ENCODE results near the gene OR1L4.

The OR1L4 gene

GRCh38 chr9:122719218-122719617 is 4.6 kb upstream of the OR1L4 start:
- no peak overlapping the region for H2AFZ ChIP-seq (ENCODE audit: low read length)
- no peaks in the 10 kb centered on the region for H3K79me1 ChIP-seq (ENCODE audit: low read depth, low read length)
- no peak overlapping the region for H2BK12ac ChIP-seq (ENCODE audit: low read length)
- no peak overlapping the region for H2BK120ac ChIP-seq (ENCODE audit: low read depth, low read length)
- no peaks in the 10 kb centered on the region for H3K27me3 ChIP-seq (ENCODE audit: control insufficient read depth in 3 of 3, insufficient read depth in 3 of 3, low read depth in 1 of 3, low read length in 3 of 3)
- no peak overlapping the region for H4K91ac ChIP-seq (ENCODE audit: low read depth, low read length, poor library complexity)
- H3K9ac ChIP-seq (ENCODE audit: low read depth, low read length, poor library complexity) = no peak overlapping the region
- H4K8ac ChIP-seq (ENCODE audit: low read depth, low read length) = no peak overlapping the region
- no peak overlapping the region for H3K27ac ChIP-seq (replicated peaks; ENCODE audit: low read length)
- no peaks in the 10 kb centered on the region for H3K4me1 ChIP-seq (ENCODE audit: control insufficient read depth in 2 of 2, insufficient read depth in 1 of 2, low read depth in 1 of 2, low read length in 2 of 2)
- no peak overlapping the region for H3K18ac ChIP-seq (ENCODE audit: low read length)
- no peak overlapping the region for H3K4me3 ChIP-seq (ENCODE audit: low read length in 2 of 2)
- no peak overlapping the region for H2AK5ac ChIP-seq (ENCODE audit: low read depth, low read length)
- H2BK15ac ChIP-seq (ENCODE audit: low read length) = no peak overlapping the region
- H3K4me2 ChIP-seq (ENCODE audit: insufficient read depth, low read length, poor library complexity, severe bottlenecking) = no peak overlapping the region
- H3K4ac ChIP-seq (ENCODE audit: low read length) = no peak overlapping the region
- H3K36me3 ChIP-seq (replicated peaks in 1 of 2; ENCODE audit: control insufficient read depth in 2 of 2, insufficient read depth in 2 of 2, low read length in 2 of 2) = no peaks in the 10 kb centered on the region
- 100% methylated on average over 2 of the region's 4 CpGs; no CpG with 5 or more reads in 1 of the 2 donors for WGBS, 2 donors (ENCODE audit: extremely low coverage in 2 of 2, insufficient read length in 2 of 2, insufficient replicate concordance in 1 of 2)
- peaks cover 0 to 10% of the 10 kb centered on the region in 2 donors for H3K9me3 ChIP-seq (replicated peaks in 1 of 2; ENCODE audit: control insufficient read depth in 2 of 2, insufficient read depth in 1 of 2, low read depth in 1 of 2, low read length in 2 of 2)
- no peak overlapping the region for H3K23ac ChIP-seq (ENCODE audit: low read depth, low read length, poor library complexity)
- H2BK5ac ChIP-seq (ENCODE audit: low read length) = no peak overlapping the region
- H3K14ac ChIP-seq (ENCODE audit: low read length) = no peak overlapping the region
- DNase-seq (ENCODE audit: low spot score) = no peak

GRCh38 chr9:122742003-122742402 is 18.2 kb downstream of the OR1L4 start, which contains the start of gene OR1L6:
TSS of gene OR1L6 (plus strand) at chr9:122742303. CDS start at chr9:122749848, 7,545 bp downstream.
- Histone ChIP-seq H3K9me3 (replicated peaks in 1 of 2; ENCODE audit: control insufficient read depth in 2 of 2, insufficient read depth in 1 of 2, low read depth in 1 of 2, low read length in 2 of 2) (peaks cover 3 to 14% of the 10 kb centered on the region in 2 donors), H3K4me2 (ENCODE audit: insufficient read depth, low read length, poor library complexity, severe bottlenecking) (no peak within 1 kb of the TSS), H2BK5ac (ENCODE audit: low read length) (no peak within 1 kb of the TSS), H3K14ac (ENCODE audit: low read length) (no peak within 1 kb of the TSS), H3K9ac (ENCODE audit: low read depth, low read length, poor library complexity) (no peak within 1 kb of the TSS), H2BK120ac (ENCODE audit: low read depth, low read length) (no peak within 1 kb of the TSS), H2BK12ac (ENCODE audit: low read length) (no peak within 1 kb of the TSS), H4K8ac (ENCODE audit: low read depth, low read length) (no peak within 1 kb of the TSS), H3K27ac (replicated peaks; ENCODE audit: low read length) (no peak within 1 kb of the TSS), H3K23ac (ENCODE audit: low read depth, low read length, poor library complexity) (no peak within 1 kb of the TSS), H3K27me3 (ENCODE audit: control insufficient read depth in 3 of 3, insufficient read depth in 3 of 3, low read depth in 1 of 3, low read length in 3 of 3) (no peaks in the 10 kb centered on the region), H3K79me1 (ENCODE audit: low read depth, low read length) (no peaks in the 10 kb centered on the region), H4K91ac (ENCODE audit: low read depth, low read length, poor library complexity) (no peak within 1 kb of the TSS), H3K4me3 (ENCODE audit: low read length in 2 of 2) (no peak within 1 kb of the TSS), H3K36me3 (replicated peaks in 1 of 2; ENCODE audit: control insufficient read depth in 2 of 2, insufficient read depth in 2 of 2, low read length in 2 of 2) (no peaks in the 10 kb centered on the region), H2AK5ac (ENCODE audit: low read depth, low read length) (no peak within 1 kb of the TSS), H2AFZ (ENCODE audit: low read length) (no peak within 1 kb of the TSS), H2BK15ac (ENCODE audit: low read length) (no peak within 1 kb of the TSS), H3K4ac (ENCODE audit: low read length) (no peak within 1 kb of the TSS), H3K18ac (ENCODE audit: low read length) (no peak within 1 kb of the TSS), H3K4me1 (ENCODE audit: control insufficient read depth in 2 of 2, insufficient read depth in 1 of 2, low read depth in 1 of 2, low read length in 2 of 2) (no peaks in the 10 kb centered on the region)
- WGBS, 2 donors (ENCODE audit: extremely low coverage in 2 of 2, insufficient read length in 2 of 2, insufficient replicate concordance in 1 of 2) = no CpG with 5 or more reads among the region's 6 CpGs
- DNase-seq (ENCODE audit: low spot score) = no peak

- H3K4ac ChIP-seq (ENCODE audit: low read length) = no peak overlapping the region
- no peak overlapping the region for H3K23ac ChIP-seq (ENCODE audit: low read depth, low read length, poor library complexity)
- no peak overlapping the region for H2BK12ac ChIP-seq (ENCODE audit: low read length)
- no peak overlapping the region for H4K8ac ChIP-seq (ENCODE audit: low read depth, low read length)
- H3K14ac ChIP-seq (ENCODE audit: low read length) = no peak overlapping the region
- H3K9ac ChIP-seq (ENCODE audit: low read depth, low read length, poor library complexity) = no peak overlapping the region
- H3K36me3 ChIP-seq (replicated peaks in 1 of 2; ENCODE audit: control insufficient read depth in 2 of 2, insufficient read depth in 2 of 2, low read length in 2 of 2) = no peaks in the 10 kb centered on the region
- H2BK5ac ChIP-seq (ENCODE audit: low read length) = no peak overlapping the region
- H4K91ac ChIP-seq (ENCODE audit: low read depth, low read length, poor library complexity) = no peak overlapping the region
- no peaks in the 10 kb centered on the region for H3K27me3 ChIP-seq (ENCODE audit: control insufficient read depth in 3 of 3, insufficient read depth in 3 of 3, low read depth in 1 of 3, low read length in 3 of 3)
- no peak overlapping the region for H3K27ac ChIP-seq (replicated peaks; ENCODE audit: low read length)
- H3K9me3 ChIP-seq (replicated peaks in 1 of 2; ENCODE audit: control insufficient read depth in 2 of 2, insufficient read depth in 1 of 2, low read depth in 1 of 2, low read length in 2 of 2) = peaks cover 3 to 5% of the 10 kb centered on the region in 2 donors
- no peak overlapping the region for H3K4me3 ChIP-seq (ENCODE audit: low read length in 2 of 2)
- no peaks in the 10 kb centered on the region for H3K79me1 ChIP-seq (ENCODE audit: low read depth, low read length)
- H3K18ac ChIP-seq (ENCODE audit: low read length) = no peak overlapping the region
- DNase-seq (ENCODE audit: low spot score) = no peak
- no peaks in the 10 kb centered on the region for H3K4me1 ChIP-seq (ENCODE audit: control insufficient read depth in 2 of 2, insufficient read depth in 1 of 2, low read depth in 1 of 2, low read length in 2 of 2)
- no peak overlapping the region for H2AFZ ChIP-seq (ENCODE audit: low read length)
- no peak overlapping the region for H2BK120ac ChIP-seq (ENCODE audit: low read depth, low read length)
- WGBS, 2 donors (ENCODE audit: extremely low coverage in 2 of 2, insufficient read length in 2 of 2, insufficient replicate concordance in 1 of 2) = 100% methylated on average over 1 of the region's 2 CpGs; no CpG with 5 or more reads in 1 of the 2 donors
- no peak overlapping the region for H2BK15ac ChIP-seq (ENCODE audit: low read length)
- H3K4me2 ChIP-seq (ENCODE audit: insufficient read depth, low read length, poor library complexity, severe bottlenecking) = no peak overlapping the region
- H2AK5ac ChIP-seq (ENCODE audit: low read depth, low read length) = no peak overlapping the region
These were observed 31.0 kb downstream of the OR1L4 start for GRCh38 chr9:122754825-122755224.

- DNase-seq (ENCODE audit: low spot score) = no peak
- H2BK5ac ChIP-seq (ENCODE audit: low read length) = no peak overlapping the region
- no CpG with 5 or more reads among the region's 4 CpGs for WGBS, 2 donors (ENCODE audit: extremely low coverage in 2 of 2, insufficient read length in 2 of 2, insufficient replicate concordance in 1 of 2)
- no peaks in the 10 kb centered on the region for H3K79me1 ChIP-seq (ENCODE audit: low read depth, low read length)
- no peak overlapping the region for H2AK5ac ChIP-seq (ENCODE audit: low read depth, low read length)
- H4K8ac ChIP-seq (ENCODE audit: low read depth, low read length) = no peak overlapping the region
- H3K4me2 ChIP-seq (ENCODE audit: insufficient read depth, low read length, poor library complexity, severe bottlenecking) = no peak overlapping the region
- no peaks in the 10 kb centered on the region for H3K4me1 ChIP-seq (ENCODE audit: control insufficient read depth in 2 of 2, insufficient read depth in 1 of 2, low read depth in 1 of 2, low read length in 2 of 2)
- H3K27ac ChIP-seq (replicated peaks; ENCODE audit: low read length) = no peak overlapping the region
- H3K14ac ChIP-seq (ENCODE audit: low read length) = no peak overlapping the region
- H3K36me3 ChIP-seq (replicated peaks in 1 of 2; ENCODE audit: control insufficient read depth in 2 of 2, insufficient read depth in 2 of 2, low read length in 2 of 2) = no peaks in the 10 kb centered on the region
- H2BK12ac ChIP-seq (ENCODE audit: low read length) = no peak overlapping the region
- H2BK120ac ChIP-seq (ENCODE audit: low read depth, low read length) = no peak overlapping the region
- peaks cover 0 to 9% of the 10 kb centered on the region in 2 donors for H3K9me3 ChIP-seq (replicated peaks in 1 of 2; ENCODE audit: control insufficient read depth in 2 of 2, insufficient read depth in 1 of 2, low read depth in 1 of 2, low read length in 2 of 2)
- H3K27me3 ChIP-seq (ENCODE audit: control insufficient read depth in 3 of 3, insufficient read depth in 3 of 3, low read depth in 1 of 3, low read length in 3 of 3) = no peaks in the 10 kb centered on the region
- peak overlapping the region in 1 of 2 donors; percentile 35 for H3K4me3 ChIP-seq (ENCODE audit: low read length in 2 of 2)
- H3K23ac ChIP-seq (ENCODE audit: low read depth, low read length, poor library complexity) = no peak overlapping the region
- no peak overlapping the region for H4K91ac ChIP-seq (ENCODE audit: low read depth, low read length, poor library complexity)
- H2AFZ ChIP-seq (ENCODE audit: low read length) = no peak overlapping the region
- no peak overlapping the region for H3K9ac ChIP-seq (ENCODE audit: low read depth, low read length, poor library complexity)
- no peak overlapping the region for H3K18ac ChIP-seq (ENCODE audit: low read length)
- no peak overlapping the region for H3K4ac ChIP-seq (ENCODE audit: low read length)
- no peak overlapping the region for H2BK15ac ChIP-seq (ENCODE audit: low read length)
These were observed 44.0 kb downstream of the OR1L4 start for GRCh38 chr9:122767817-122768216.
